ENCODE data around the gene PRSS33. TPM values are rescaled to one million over a fixed set of nuclear protein-coding genes. Genes with fewer than 3 reads are reported as not detected.

PRSS33 gene
- total and polyA plus RNA-seq, 8 donors = not detected

- intact Hi-C loops (cut with DNase I; ENCODE audit: low total_unique reads) = no loop called here
- Histone ChIP-seq H3K4me1 (peaks cover 0 to 7% (median 0%) of the 10 kb centered on the region in 4 donors), H3K9me3 (no peaks in the 10 kb centered on the region), H3K27me3 (peaks cover 0 to 71% (median 0%) of the 10 kb centered on the region in 3 donors), H3K36me3 (no peaks in the 10 kb centered on the region), H3K27ac (no peak overlapping the region), H3K4me3 (no peak overlapping the region)
- no peak for DNase-seq
- WGBS, 5 donors = 71 to 81% (median 74%) methylated on average over 7 of the region's 7 CpGs
- no peak for TF ChIP-seq CTCF (IDR thresholded peaks at IDR 0.05)
Observed at GRCh38 chr16:2813771-2814221, 26.4 kb upstream of the PRSS33 start.

- Histone ChIP-seq H3K36me3 (no peaks in the 10 kb centered on the region), H3K4me3 (no peak overlapping the region), H3K4me1 (peaks cover 0 to 7% (median 0%) of the 10 kb centered on the region in 4 donors), H3K9me3 (no peaks in the 10 kb centered on the region), H3K27ac (no peak overlapping the region), H3K27me3 (peaks cover 0 to 73% (median 0%) of the 10 kb centered on the region in 3 donors)
- TF ChIP-seq EP300 (IDR thresholded peaks at IDR 0.05) = no peak
- TF ChIP-seq CTCF (IDR thresholded peaks at IDR 0.05) = no peak
- intact Hi-C loops (cut with DNase I; ENCODE audit: low total_unique reads) = no loop called here
- WGBS, 5 donors = 42 to 56% (median 51%) methylated on average over 14 to 15 of the region's 15 CpGs
- DNase-seq = no peak
Observed at GRCh38 chr16:2811703-2812471, 24.5 kb upstream of the PRSS33 start.

- DNase-seq = no peak
- TF ChIP-seq EP300 (IDR thresholded peaks at IDR 0.05) (no peak), CTCF (IDR thresholded peaks at IDR 0.05) (no peak), POLR2AphosphoS5 (IDR thresholded peaks at IDR 0.05) (no peak), POLR2A (IDR thresholded peaks at IDR 0.05) (no peak)
- H3K4me1 ChIP-seq = peaks cover 0 to 7% (median 0%) of the 10 kb centered on the region in 4 donors
- WGBS, 5 donors = 79 to 90% (median 90%) methylated on average over 5 to 6 of the region's 6 CpGs
- no peaks in the 10 kb centered on the region for H3K36me3 ChIP-seq
- intact Hi-C loops (cut with DNase I; ENCODE audit: low total_unique reads) = no loop called here
- peaks cover 0 to 66% (median 0%) of the 10 kb centered on the region in 3 donors for H3K27me3 ChIP-seq
- H3K27ac ChIP-seq = no peak overlapping the region
- no peak overlapping the region for H3K4me3 ChIP-seq
- no peaks in the 10 kb centered on the region for H3K9me3 ChIP-seq
Observed at GRCh38 chr16:2810651-2811050, 23.3 kb upstream of the PRSS33 start.

- 72 to 79% (median 77%) methylated on average over 3 of the region's 3 CpGs for WGBS, 5 donors
- no peak for DNase-seq
- no peaks in the 10 kb centered on the region for H3K36me3 ChIP-seq
- H3K27ac ChIP-seq = no peak overlapping the region
- no peak for TF ChIP-seq CTCF (IDR thresholded peaks at IDR 0.05)
- no peak for TF ChIP-seq POLR2AphosphoS5 (IDR thresholded peaks at IDR 0.05)
- TF ChIP-seq EP300 (IDR thresholded peaks at IDR 0.05) = no peak
- TF ChIP-seq POLR2A (IDR thresholded peaks at IDR 0.05) = no peak
- peaks cover 0 to 7% (median 0%) of the 10 kb centered on the region in 4 donors for H3K4me1 ChIP-seq
- H3K27me3 ChIP-seq = peaks cover 0 to 54% (median 0%) of the 10 kb centered on the region in 3 donors
- no peak overlapping the region for H3K4me3 ChIP-seq
- intact Hi-C loops (cut with DNase I; ENCODE audit: low total_unique reads) = no loop called here
- H3K9me3 ChIP-seq = peaks cover 0 to 10% (median 5%) of the 10 kb centered on the region in 4 donors
Observed at GRCh38 chr16:2809149-2809760, 21.9 kb upstream of the PRSS33 start.
